Ascending aorta (tissue), 2 donors: Measurements from ENCODE around the gene DLGAP4. TPM values are rescaled to one million over a fixed set of nuclear protein-coding genes. Genes with fewer than 3 reads are reported as not detected.

ENCODE experiments used
- DNase-seq, 2 donors: peaks; one replicate each; pipeline ENCODE4 v3.0.0-alpha.2; 2019; ENCODE audit warnings: low spot score in 2 of 2
- H3K27ac ChIP-seq, 2 donors: fragments of 200-600 bp; sonication (generic); one replicate each; pipeline ENCODE4 v1.5.1; 2016 to 2017; ENCODE audit warnings: mild to moderate bottlenecking in 1 of 2
- H3K27me3 ChIP-seq: fragments of 200-600 bp; sonication (generic); one replicate; pipeline ENCODE4 v1.5.1; 2017
- H3K36me3 ChIP-seq, 2 donors: fragments of 200-600 bp; sonication (generic); one replicate each; pipeline ENCODE4 v1.5.1; 2016
- H3K4me1 ChIP-seq, 2 donors: fragments of 200-600 bp; sonication (generic); one replicate each; pipeline ENCODE4 v1.5.1; 2016 to 2017; ENCODE audit warnings: mild to moderate bottlenecking in 1 of 2
- H3K4me3 ChIP-seq, 2 donors: fragments of 200-600 bp; sonication (generic); one replicate each; pipeline ENCODE4 v1.5.1; 2016 to 2017; ENCODE audit warnings: mild to moderate bottlenecking in 1 of 2
- H3K9me3 ChIP-seq, 2 donors: fragments of 200-600 bp; sonication (generic); one replicate each; pipeline ENCODE4 v1.5.1; 2016
- intact Hi-C: fragments of 100-400 bp; cut with DNase I; formaldehyde crosslinking; loops from one replicate; pipeline ENCODE4 v1.15.1; 2023
- total RNA-seq: library from RNA; depleted of rRNA; stranded (reverse); fragments of >200 nt; gene quantifications from one replicate; pipeline ENCODE4 v1.1.0, GENCODE V29; 2016
- TF ChIP-seq, protein P1 (sequence below), 3 experiments: fragments of 200-600 bp in 2 of 3; fragments of 450-650 bp in 1 of 3; sonication (generic) in 2 of 3; IDR thresholded peaks; one replicate each; pipeline ENCODE4 v1.5.1; 2016 to 2019; ENCODE audit warnings: antibody characterized with exemption in 3 of 3, mild to moderate bottlenecking in 1 of 3, moderate library complexity in 1 of 3

DLGAP4 gene
- total RNA-seq, 1 donor from 2014 or later: 98.2 TPM

DNA sequence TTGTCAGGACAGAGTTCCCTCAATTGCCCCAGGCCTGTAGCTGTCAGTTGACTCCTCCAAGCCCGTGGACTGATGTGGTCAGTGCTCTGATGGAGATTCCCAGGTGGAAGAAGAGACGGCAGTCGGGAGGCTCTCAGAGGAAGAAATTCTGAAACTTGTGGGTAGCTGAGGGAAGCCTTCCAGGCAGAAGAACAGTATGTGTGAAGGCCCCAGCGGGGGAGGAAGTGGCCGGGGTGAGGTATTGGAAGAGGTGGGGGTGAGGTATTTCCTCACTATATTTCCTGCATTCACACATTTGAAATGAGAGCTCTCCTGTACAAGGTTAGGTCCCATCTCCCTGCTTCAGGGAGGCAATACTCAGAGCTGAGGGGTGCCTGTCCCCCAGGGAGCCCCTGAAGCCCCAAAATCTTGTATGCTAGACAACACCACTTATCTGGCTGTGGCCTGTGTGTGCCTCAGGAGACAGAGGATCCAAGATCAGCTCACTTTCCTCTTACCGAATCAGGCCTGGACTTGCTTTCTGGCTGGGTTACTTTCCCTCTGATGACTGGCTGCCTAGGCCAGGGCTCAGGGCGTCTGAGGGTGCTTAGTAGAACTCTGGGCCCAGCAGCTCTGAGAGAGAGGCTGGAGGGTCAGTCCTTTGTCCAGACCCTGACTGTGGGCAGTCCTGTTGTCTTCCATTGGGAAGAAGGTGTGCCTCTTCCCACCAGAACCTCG, 185.9 kb downstream of the DLGAP4 start:
- no peaks in the 10 kb centered on the region for H3K9me3 ChIP-seq
- peaks cover 10 to 17% of the 10 kb centered on the region in 2 donors for H3K36me3 ChIP-seq
- H3K27ac ChIP-seq: peak overlapping the region; percentile 64 to 83
- no peaks in the 10 kb centered on the region for H3K27me3 ChIP-seq
- H3K4me3 ChIP-seq: no peak overlapping the region
- no peak for DNase-seq
- TF ChIP-seq, protein P1, sequence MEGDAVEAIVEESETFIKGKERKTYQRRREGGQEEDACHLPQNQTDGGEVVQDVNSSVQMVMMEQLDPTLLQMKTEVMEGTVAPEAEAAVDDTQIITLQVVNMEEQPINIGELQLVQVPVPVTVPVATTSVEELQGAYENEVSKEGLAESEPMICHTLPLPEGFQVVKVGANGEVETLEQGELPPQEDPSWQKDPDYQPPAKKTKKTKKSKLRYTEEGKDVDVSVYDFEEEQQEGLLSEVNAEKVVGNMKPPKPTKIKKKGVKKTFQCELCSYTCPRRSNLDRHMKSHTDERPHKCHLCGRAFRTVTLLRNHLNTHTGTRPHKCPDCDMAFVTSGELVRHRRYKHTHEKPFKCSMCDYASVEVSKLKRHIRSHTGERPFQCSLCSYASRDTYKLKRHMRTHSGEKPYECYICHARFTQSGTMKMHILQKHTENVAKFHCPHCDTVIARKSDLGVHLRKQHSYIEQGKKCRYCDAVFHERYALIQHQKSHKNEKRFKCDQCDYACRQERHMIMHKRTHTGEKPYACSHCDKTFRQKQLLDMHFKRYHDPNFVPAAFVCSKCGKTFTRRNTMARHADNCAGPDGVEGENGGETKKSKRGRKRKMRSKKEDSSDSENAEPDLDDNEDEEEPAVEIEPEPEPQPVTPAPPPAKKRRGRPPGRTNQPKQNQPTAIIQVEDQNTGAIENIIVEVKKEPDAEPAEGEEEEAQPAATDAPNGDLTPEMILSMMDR (IDR thresholded peaks at IDR 0.05): no peak
- intact Hi-C loops: loop anchor here (2.0 kb wide), 1 partner anchor 29 kb away; no protein-coding TSS in a partner anchor
- peaks cover 22 to 55% of the 10 kb centered on the region in 2 donors for H3K4me1 ChIP-seq

DNA sequence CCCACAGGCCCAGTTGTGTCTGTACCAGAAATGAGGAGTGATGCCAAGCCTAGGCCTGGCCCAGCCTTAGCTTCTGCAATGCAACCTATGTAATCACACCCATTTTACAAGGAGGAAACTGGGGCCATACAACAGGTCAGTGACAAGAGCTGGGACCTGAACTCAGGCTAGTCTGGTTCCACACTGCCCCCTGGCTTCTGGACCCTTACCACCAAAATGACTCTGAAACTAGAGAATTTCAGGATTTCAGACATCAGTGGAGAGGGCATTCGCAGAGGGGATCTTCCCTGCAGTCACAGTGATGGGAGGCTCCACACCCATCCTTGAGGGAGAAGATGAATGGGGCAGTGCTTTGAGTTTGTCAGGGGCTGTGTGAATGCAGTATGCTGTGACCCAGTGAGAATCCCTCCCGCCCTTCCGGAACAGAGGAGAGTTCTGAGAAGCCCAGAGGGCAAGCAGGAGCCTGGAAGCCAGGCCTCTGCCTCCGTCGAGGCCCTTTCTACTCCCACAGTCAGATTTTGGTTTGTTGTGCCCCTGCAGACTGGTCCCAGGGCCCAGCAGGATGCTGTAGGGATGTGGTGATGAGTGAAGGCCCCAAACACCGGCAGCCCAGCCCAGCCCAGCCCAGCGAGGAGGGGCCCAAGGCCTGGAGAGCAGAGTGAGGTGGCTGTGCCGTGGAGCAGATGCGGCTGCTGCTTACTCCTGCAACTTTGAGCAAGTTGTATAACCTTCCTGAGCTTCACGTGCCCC, 187.1 kb downstream of the DLGAP4 start:
- Histone ChIP-seq H3K4me3 (peak overlapping the region in 1 of 2 donors; percentile 15), H3K27ac (peak overlapping the region; percentile 64 to 83), H3K36me3 (peaks cover 22 to 29% of the 10 kb centered on the region in 2 donors), H3K9me3 (no peaks in the 10 kb centered on the region), H3K27me3 (no peaks in the 10 kb centered on the region), H3K4me1 (peaks cover 31 to 58% of the 10 kb centered on the region in 2 donors)
- intact Hi-C loops: loop anchor here (2.0 kb wide), 1 partner anchor 30 kb away; no protein-coding TSS in a partner anchor
- no peak for DNase-seq
- TF ChIP-seq, protein P1 (IDR thresholded peaks at IDR 0.05): peak; percentile 18 to 53 (median 21)

- DNase-seq: peak in 1 of 2 donors; percentile 82
- TF ChIP-seq, protein P1 (IDR thresholded peaks at IDR 0.05): no peak
- H3K4me1 ChIP-seq: peaks cover 32 to 63% of the 10 kb centered on the region in 2 donors
Observed at GRCh38 chr20:36493801-36494114, 187.6 kb downstream of the DLGAP4 start.

DNA sequence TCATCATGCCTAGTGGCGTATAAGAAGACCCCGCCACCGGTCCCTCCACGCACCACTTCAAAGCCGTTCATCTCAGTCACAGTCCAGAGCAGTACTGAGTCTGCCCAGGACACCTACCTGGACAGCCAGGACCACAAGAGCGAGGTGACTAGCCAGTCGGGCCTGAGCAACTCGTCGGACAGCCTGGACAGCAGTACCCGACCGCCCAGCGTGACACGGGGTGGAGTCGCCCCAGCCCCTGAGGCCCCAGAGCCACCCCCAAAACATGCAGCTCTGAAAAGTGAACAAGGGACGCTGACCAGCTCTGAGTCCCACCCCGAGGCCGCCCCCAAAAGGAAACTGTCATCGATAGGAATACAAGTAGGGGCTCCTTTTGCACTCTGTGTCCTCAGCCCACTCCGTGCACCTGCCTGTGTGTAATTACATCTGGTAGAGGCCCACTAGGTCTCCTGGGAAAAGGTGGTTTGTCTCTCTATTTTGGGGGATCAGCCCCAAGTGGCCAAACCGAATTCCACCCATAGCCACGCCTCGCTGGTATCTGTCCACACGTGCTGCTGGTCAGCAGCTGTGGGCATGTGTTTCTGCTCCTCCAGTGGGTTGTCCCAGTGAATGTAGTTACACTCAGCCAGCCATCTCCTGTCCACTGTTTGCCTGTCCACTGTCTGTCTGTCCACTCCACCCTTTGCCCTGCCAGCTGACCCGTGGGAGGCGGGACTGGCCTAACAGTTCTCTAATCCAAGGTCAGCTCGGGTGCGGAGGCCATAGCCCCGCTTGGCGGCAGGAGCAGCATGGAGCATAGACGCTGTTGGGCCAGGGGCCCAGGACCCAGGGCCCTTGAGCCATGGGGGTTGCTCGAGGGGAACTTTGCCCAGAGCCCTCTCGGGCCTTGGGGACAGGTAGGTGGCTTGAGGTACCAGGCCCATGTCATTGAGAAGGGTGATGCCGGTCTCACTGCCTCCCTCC, 190.8 kb downstream of the DLGAP4 start:
- Histone ChIP-seq H3K27me3 (no peaks in the 10 kb centered on the region), H3K9me3 (no peaks in the 10 kb centered on the region), H3K4me1 (peaks cover 31 to 43% of the 10 kb centered on the region in 2 donors), H3K36me3 (peaks cover 53 to 65% of the 10 kb centered on the region in 2 donors), H3K4me3 (no peak overlapping the region), H3K27ac (peak overlapping the region; percentile 58 to 65)
- DNase-seq: no peak
- intact Hi-C loops: no loop called here
- TF ChIP-seq, protein P1 (IDR thresholded peaks at IDR 0.05): no peak

More at GRCh38 chr20:36493801-36494114, 187.6 kb downstream of the DLGAP4 start:
- H3K4me3 ChIP-seq: peak overlapping the region in 1 of 2 donors; percentile 15
- H3K9me3 ChIP-seq: no peaks in the 10 kb centered on the region
- H3K36me3 ChIP-seq: peaks cover 25 to 34% of the 10 kb centered on the region in 2 donors
- no peaks in the 10 kb centered on the region for H3K27me3 ChIP-seq
- peak overlapping the region; percentile 64 to 83 for H3K27ac ChIP-seq
- intact Hi-C loops: loop anchor here (2.0 kb wide), 1 partner anchor 31 kb away; no protein-coding TSS in a partner anchor

DNA sequence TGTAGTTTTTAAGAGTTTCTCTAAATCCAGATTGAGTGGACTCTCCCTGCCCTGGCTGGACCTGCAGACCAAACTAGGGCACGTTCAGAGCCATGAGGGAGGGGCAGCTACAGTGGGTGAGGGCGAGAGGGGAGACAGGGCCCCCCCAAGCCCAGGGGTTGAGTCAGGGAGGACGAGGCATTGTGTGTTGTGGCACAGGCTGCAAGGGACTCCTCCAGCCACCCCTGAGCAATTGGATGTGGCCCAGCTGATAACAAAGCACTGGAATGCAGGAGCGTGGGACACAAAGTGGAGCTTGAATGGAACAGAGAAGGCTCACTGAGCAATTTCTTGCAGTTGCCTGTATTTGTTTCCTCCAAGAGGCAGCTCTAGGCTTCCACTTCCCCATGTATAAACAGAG, 191.7 kb downstream of the DLGAP4 start:
- Histone ChIP-seq H3K9me3 (no peaks in the 10 kb centered on the region), H3K27ac (peak overlapping the region; percentile 58 to 65), H3K4me3 (no peak overlapping the region), H3K4me1 (peaks cover 25 to 36% of the 10 kb centered on the region in 2 donors), H3K36me3 (peaks cover 56 to 68% of the 10 kb centered on the region in 2 donors), H3K27me3 (no peaks in the 10 kb centered on the region)
- intact Hi-C loops: no loop called here
- TF ChIP-seq, protein P1 (IDR thresholded peaks at IDR 0.05): no peak
- DNase-seq: no peak
